GM19395 (cell line): ENCODE results near the gene CACNB3.

Source experiments
- ATAC-seq: cut with Tn5 transposase; IDR thresholded peaks from one replicate; pipeline ENCODE4 v1.9.1; 2021; ENCODE audit warnings: mild to moderate bottlenecking, moderate library complexity; ENCODE audit not compliant: unreplicated experiment

CACNB3 gene

DNA sequence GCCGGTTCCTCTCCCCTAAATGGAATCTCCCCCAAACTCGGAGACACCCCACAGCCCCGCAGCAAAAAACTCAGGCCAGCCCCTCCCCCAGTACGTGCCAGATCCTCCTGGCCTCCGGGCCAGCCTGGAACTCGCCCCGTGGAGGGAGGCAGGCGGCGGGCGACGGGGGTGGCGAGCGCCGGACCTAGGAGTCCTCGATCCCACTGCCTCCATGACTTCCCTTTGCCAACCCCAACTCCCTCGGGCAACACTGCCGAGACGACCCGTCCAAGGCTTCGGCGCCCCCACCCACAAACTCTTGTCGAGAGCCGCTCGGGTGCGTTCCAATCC is 29.8 kb upstream of the CACNB3 start:
- no peak for ATAC-seq

DNA sequence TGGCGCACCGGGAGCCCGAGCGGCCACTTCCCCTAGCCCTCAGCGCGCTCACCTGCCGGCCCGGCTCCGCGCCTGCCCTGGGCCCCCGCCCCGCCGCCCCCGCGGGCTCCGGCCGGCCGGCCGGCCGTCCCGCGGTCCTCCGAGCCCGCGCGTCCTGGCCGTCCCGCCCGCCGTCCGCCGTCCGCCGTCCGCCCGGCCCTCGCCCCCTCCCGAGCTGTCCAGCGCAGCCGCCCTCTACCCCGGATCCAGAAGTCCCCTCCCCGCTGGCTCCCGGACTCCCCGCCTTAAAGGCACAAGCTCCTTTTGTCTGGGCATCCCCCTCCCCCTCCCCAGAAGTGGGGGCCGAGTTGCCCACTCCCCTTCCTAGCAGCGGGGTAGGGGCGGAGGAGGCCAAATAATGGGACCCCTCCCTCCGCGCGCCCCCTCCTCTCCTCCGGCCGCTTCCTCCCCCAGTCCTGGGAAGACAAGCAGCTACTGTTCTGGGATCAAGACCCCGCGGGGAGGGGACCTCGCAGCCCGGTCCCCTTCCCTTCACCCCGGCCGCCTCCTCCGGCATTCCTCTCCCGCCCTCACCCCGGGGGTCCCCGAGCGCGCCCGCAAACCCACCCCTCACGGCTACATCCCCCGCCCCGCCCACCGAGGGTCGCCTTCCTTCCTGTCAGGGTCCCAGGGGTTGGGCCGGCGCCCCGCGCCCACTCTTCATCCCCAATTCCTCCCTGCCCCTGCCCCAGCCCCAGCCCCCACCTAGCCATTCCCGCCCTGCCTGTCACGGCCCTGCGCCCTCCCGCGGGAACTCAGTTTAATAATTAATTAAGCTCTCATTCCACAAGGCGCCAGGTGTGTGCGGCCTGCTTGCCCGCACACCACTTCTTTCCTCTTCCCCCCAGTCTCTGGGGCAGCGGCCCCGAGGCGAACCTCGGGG is 29.2 kb upstream of the CACNB3 start, which contains the start of gene ADCY6:
ADCY6 (minus strand) TSS at position 236 of the 922 bp plus-strand sequence. CDS start 5,655 bp downstream, outside the sequence.
- peak; percentile 68 for ATAC-seq

DNA sequence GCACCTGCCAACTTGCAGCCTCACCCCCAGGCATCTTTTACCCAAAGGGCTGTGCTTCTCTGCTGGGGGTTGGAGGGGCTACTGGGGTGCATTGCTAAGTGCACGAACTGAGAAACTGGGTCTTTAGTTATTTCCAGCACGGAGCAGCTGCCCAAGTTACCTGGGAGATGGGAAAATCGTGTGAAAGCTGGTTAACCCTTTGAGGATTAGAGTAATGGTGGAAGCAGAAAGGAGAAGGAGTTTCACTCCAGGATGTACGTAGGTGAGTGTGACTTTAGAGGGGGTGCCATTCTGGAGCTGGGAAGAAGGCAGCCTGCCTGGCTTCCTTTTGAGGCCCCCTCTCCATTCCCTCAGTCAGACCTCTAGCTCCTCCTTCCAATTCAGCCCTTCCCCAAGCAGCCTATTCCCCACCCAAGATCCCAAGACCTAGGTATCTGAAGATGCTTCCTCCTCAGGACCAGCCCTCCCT is 28.4 kb upstream of the CACNB3 start:
- ATAC-seq: peak; percentile 3

DNA sequence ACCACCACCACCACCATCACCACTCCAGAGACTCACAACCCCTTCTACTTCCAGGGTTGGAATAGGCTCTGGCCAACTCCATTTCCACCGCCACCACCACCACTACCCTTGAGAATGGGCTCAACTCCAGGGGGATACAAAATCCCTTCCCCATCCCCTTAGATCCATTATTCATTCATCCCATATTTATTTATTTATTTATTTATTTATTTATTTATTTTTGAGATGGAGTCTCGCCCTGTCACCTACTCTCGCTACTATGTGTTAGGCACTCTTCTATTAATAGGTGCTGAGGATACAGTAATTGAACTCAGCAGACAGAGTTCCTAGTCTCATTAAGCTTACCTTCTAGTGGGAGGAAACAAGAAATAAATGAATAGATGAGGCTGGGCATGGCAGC is 24.6 kb upstream of the CACNB3 start:
- no peak for ATAC-seq

DNA sequence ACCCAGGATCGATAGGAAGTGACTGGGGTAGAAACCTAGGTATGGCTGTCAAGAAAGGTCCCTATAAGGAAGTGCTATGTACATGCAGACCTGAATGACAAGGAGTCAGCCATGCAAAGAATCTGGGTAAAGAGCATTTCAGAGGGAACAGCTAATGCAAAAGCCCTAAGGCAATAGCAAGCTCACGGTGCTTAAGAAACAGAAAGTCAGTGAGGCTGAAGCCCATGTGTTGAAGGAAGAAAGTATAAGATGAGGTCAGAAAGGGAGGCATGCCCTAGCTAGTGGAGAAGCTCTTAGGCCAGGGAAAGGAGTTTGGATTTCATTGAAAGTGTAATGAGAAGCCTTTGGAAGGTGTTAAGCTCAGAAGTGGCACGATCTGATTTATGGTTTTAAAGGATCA is 23.4 kb upstream of the CACNB3 start:
- ATAC-seq: no peak

DNA sequence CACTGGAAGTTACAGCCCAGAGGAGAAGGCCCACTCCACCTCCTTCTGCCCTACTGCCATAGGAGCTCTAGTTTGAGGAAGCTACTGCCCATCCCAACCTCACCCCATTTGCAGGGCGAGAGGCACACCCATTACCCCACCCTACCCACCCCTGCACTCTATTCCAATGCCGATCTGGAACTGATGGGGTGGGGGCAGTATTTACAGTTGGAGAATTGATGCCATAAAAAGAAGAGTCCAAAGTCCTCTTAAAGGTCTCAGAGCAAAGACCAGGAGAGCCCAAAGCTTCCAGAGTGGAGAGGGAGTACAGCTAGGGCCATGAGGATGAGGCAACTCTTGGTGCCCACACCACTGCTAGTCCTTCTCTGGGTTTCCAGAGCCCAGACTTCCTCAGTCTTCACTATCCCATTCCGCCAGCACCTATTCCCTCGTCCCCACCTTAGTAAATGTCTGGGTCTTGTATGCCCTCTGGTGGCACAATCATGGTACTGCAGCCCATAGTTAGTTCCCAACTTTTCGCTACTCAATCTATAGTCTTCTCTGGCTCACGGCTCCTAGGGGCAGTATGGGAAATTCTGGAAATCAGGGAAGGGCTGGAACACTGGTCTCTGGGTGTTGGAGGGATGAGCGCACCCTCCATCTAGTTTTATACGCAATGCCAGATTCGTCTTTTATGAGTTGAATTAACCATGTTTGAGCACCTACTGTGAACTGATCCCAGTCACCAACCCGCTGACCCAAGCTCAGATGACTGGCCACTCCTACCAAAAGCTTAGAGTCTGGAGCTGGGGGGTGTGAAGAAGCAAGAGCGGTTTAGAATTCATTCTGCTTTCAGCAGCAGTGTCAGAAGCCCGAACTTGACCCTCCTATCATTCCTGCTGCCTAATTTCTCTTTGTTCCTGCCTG is 22.5 kb upstream of the CACNB3 start:
- ATAC-seq: peak; percentile 65

DNA sequence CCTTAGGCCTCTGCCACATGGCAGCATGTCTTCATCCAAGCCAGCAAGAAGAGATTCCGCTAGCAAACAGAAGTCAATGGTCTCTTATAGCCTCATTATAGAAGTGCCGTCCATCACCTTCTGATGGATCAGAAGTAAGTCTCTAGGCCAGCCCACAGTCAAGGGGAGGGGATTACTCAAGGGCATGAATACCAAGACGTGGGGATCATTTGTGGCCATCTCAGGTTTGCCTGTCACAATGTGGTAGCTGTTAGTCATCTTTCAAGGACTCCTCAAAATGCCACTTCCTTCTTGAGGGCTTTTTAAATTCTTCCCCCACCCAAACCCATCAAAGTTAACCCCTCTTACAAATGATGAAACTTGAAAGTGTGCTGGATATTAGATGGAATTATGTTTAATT is 21.3 kb upstream of the CACNB3 start:
- no peak for ATAC-seq

DNA sequence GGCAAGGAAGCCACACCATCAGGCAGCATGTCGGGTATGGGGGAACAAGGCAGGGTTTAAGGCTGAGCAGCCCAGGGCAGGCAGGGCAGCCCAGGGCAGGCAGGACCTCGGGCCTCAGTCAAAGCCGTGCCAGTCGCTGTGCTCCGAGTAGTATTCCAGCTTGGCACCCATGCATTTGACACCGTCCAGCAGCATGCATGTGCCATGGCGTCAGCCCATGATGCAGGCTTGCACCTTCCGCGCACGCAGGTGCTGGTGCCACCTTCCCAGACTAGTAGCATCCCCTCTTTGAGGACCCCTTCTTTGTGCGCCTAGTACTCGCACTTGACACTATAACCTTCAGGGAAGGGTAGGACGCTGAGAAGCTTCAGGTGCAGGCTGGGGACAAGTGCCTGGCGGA is 17.8 kb upstream of the CACNB3 start:
- no peak for ATAC-seq

DNA sequence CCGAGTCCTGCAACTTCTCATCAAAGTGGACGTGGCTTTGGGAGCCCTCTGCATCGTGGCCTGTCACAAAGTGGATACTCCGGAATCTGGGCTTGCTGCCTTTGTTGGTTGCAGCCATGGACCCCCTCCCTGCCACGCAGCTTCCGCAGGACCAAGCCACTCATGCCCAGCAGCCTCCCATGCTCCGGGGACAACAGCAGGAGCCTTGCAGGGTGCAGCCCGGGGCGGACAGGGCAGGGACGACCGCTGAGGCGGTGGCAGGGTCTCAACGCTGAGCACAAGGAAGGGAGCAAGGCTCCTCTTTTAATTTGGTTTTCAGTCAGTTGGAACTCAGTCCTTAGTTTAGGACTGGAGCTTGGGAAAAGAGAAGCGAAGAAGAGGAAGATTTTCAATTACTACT is 17.3 kb upstream of the CACNB3 start:
- no peak for ATAC-seq

DNA sequence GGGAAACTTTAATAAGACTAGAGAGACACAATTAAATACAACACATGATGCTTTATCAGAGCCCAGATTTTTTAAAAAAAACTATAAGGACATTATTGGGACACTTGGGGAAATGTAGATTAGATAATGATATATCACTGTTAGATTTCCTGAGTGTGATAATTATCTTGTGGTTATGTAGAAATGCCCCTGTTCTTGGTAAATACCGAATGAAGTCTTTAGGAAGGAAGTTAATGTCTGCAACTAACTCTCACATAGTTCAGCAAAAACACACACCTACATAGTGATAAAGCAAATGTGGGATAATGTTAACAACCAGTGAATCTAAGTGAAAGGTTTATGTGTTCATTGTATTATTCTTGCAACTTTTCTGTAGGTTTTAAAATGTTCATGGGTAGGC is 14.6 kb upstream of the CACNB3 start:
- no peak for ATAC-seq

DNA sequence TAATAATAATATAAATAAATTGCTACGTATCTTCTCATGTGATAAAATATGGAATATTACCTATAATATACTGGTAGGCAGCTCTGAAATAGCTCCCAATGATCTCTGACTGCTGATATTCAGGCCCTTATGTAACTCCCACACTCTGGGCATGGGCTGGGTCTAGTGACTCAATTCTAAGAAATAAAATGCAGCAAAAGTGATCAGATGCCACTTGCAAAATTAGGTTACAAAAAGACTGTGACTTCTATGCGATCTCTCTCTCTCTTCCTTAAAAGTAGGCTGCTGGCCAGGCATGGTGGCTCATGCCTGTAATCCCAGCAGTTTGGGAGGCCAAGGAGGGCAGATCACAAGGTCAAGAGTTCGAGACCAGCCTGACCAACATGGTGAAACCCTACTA is 10.3 kb upstream of the CACNB3 start:
- ATAC-seq: no peak

DNA sequence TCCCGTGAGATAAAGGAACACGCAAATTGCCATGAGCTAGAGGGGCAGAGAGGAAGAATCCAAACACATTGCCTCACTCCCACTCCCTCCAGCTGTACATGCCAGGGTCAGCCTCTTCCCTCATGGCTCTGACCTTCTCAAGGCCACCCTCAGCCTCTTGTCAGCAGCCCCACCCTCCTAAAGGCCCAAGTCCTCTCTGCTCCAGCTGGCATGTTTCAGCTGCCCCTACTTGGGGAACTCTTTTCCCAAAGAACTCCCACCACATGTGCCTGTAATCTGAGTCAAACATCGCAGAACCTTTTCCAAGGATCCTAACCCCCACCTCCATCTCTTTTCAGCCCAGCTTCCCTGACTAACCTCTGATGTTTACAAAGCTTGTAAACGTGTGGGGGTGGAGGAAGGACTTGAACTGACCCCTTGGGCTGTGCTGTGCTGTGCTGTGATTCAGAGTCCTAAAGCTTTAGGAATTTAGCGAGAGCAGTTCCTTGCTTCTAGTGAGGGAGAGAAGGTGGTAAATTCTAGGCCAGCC is 7.3 kb upstream of the CACNB3 start:
- ATAC-seq: no peak

DNA sequence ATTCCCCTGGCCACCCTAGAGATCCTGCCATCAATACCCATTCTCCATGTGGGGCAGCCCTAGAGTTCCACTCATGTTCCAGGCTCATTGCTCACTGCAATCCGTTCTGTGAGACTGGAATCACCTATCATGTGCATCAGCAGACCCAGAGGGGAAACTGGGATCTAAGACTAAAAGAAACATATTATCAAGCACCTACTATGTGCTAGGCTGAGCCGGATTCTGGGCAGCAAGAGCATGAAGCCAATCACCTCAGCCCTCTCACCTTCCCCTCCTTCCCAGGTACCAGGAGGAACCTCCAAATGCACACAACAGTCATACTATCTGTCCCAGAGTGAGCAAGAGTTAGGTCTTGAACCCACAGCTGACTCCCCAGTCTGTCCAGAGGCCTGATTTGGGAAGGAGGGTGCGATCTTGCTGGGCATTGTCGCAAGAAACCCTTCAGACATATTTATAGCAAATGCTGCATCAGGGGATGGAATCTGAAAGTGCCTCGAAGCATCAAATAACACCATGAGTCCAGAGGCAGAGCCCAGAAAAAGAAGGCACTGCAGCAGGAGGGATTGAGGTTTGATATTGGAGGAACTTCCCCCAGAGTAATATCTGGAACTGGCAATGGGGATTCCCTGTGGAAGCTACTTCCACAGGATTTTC is 6.7 kb upstream of the CACNB3 start:
- ATAC-seq: no peak

DNA sequence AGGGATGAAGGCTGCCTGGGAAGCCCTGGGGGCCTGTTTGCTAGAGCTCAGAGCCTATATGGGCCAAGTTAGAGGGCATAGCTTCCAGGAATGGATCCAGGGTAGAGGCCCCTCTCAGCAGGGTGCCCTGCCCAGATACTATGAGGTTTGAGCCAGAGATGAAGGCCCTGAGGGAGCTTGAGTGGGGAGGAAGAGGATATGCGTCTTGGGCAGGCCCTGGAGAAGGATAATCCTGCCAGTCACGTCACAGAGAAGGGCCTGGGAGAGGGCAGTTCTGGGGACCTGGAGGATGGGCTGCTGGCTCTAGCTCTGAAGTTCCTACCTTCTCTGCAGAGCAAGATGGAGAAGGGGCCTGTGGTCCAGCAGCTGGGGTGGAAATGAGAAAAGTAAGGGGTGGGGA is 5.9 kb upstream of the CACNB3 start:
- ATAC-seq: no peak

DNA sequence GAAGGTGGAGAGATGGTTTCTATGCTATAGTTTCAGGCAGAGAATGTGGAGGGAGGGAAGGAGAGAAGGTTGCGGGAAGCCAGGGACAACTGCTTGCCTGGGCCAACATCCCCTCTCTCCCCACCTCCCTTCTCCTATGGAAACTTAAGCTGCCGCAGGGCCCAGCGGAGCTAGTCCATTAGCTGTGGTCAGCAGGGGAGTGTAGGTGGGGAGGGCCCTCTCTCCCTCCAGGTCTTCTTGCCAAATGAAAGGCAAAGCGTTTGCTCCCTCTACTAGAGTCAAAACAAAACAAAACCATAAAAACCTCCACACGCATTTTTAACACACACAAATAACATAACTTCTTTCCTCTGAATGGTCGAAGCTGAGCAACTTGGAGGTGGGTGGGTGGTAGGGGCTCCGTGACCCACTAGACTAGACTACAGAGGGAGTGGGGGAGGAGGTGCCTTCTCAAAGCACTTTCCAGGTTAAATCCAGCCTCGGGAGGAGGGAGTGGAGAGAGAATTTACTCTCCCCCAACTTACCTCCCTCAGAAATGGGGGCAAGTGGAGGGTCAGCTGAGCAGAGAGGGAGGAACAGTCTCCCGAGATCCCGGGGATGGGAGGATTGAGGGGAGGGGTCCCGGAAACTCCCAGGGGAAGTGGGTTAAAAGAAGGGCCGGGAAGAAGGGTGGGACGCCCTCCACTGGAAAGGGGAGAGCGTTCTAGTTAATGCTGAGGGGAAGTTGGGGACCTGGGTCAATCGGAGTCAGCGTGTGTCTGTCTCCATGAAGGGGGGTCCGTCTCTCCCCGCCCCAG is 4.6 kb upstream of the CACNB3 start:
- ATAC-seq: no peak

DNA sequence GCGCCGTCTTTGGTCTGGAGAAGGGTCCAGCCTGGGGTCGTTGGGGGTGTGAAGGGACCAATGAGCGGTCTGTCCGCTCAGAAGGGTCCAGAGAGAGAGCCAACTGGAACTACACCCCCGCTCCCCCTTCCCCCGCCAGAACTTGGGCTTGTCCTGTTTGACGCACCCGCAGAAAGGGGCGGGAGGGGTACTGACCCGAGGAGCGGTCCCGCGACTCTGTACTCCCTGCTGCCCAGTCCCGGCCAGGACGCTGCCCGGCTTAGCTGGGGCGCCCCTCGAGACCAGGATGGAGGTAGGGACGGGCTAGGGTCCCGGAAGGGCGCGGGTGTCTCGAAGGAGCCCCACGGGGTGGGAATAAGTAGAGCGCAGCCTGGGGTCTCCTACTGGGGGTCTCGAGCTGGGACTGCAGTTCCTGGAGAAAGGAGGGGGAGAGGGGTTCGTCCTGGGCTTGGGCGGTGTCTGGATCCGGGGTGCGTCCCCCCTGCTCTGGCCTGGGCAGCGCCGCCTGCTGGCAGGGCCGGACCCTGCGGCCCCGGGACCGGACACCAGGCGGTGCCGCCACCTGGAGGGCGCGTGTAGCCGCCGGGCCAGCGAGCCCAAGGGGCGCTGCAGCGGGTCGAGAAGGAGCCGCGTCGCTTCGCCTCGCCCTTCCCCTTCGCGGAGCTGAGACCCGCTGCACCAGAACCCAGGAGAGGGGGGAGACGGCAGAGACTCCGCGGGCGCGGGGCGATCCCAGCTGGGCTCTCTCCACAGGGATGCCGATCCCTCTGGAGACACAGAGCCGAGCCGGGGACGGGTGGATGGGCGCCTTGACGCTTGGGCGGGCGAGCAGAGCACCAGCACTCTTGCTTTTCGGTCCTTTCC is 3.8 kb upstream of the CACNB3 start:
- ATAC-seq: peak; percentile 68

DNA sequence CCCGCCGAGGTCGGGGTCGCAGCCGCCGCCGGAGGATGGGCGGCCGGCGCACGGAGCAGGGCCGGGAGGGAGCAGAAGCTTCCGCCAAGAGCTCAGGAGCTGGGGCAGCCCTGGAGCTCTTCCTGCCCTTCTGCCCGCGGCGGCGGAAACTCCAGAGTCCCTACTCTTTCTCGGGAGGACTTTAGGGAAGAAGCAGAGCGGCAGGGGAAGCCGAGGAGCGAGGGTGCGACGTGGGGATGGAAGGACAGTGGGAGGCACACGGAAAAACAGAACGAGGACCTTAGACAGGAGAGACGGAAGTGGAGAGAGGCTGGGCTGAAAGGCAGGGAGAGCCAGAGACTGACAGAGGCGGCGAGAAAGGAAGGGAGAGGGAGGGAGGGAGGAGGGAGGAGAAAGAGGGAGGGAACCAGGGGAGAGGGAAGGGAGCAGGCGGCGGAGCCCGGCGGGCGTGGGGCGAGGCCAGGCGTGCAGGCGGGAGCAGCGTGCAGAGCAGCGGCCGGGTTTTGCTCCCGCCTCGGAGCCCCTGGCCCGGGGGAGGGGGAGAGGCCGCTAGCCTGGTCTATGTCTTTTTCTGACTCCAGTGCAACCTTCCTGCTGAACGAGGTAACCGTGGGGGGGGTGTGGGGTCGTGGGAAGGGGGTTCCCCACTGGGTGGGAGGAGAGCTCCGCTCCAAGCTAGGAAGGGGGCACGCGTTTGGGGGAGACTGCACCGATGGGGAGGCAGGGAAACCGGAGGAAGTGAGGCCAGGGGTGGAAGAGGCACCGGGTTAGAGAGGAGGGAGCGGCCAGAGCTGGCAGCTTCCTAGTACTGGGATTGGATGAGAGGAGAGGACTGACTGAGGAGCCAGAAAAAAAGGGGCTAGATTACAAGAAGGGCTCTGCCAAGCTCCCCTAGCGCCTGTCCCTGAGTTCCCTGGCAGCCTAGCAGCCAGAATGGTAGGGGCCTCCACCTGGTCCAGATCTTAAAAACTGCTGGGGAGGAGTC is 2.9 kb upstream of the CACNB3 start:
- ATAC-seq: peak; percentile 29
